ENCODE results near the gene KCND2.

- TF ChIP-seq POLR2AphosphoS5 (IDR thresholded peaks at IDR 0.05) (no peak), CTCF (IDR thresholded peaks at IDR 0.05) (no peak), POLR2A (IDR thresholded peaks at IDR 0.05) (no peak)
Observed at GRCh38 chr7:120327054-120327453, 54.1 kb downstream of the KCND2 start.
